HG02885 (cell line): ENCODE data around the gene SPCS1.
"Not testable (repeated sequence)": the region's sequence is repeated elsewhere in the genome, so short reads cannot be mapped to it uniquely, and the experiment has no call there.

Experiments
- ATAC-seq: cut with Tn5 transposase; IDR thresholded peaks from one replicate; pipeline ENCODE4 v1.9.1; 2021; ENCODE audit warnings: mild to moderate bottlenecking; ENCODE audit not compliant: unreplicated experiment, poor library complexity

SPCS1 gene

DNA sequence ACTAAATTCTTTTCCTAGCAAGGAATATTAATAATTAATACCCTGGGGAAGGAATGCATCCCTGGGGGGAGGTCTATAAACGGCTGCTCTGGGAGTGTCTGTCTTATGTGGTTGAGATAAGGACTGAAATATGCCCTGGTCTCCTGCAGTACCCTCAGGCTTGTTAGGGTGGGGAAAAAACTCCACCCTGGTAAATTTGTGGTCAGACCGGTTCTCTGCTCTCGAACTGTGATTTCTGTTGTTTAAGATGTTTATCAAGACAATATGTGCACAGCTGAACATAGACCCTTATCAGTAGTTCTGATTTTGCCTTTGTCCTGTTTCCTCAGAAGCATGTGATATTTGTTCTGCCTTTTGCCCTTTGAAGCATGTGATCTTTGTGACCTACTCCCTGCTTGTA lies 22.8 kb downstream of the SPCS1 start:
- ATAC-seq = not testable (repeated sequence)

DNA sequence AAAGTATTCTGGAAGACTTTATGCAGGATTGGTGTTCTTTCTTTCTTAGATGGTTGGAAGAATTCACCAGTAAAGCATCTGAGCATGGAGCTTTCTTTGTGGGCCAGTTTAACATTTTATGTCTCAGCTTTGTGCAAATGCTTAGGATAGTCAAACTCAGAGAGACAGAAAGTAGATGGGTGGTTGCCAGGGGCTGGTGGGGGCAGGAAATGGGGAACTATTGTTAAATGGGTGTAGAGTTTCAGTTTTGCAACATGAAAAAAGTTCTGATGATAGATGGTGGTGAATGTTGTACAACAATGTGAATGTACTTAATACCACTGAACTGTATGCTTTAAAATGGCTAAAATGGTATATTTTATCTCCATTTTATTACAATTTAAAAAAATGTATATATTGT lies 24.8 kb downstream of the SPCS1 start:
- no peak for ATAC-seq

DNA sequence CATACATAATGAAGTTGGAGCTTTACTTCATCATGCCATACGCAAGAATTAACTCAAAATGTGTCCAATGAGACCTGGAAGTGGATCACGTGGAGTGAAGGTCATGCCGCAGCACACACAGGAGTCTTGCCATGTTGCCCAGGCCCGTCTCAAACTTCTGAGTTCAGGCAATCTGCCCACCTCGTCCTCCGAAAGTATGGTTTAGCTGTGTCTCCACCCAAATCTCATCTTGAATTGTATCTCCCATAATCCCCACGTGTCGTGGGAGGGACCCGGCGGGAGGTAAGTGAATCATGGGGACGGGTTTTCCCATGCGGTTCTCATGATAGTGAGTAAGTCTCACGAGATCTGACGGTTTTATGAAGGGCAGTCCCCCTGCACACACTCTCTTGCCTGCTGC lies 25.7 kb downstream of the SPCS1 start:
- no peak for ATAC-seq

DNA sequence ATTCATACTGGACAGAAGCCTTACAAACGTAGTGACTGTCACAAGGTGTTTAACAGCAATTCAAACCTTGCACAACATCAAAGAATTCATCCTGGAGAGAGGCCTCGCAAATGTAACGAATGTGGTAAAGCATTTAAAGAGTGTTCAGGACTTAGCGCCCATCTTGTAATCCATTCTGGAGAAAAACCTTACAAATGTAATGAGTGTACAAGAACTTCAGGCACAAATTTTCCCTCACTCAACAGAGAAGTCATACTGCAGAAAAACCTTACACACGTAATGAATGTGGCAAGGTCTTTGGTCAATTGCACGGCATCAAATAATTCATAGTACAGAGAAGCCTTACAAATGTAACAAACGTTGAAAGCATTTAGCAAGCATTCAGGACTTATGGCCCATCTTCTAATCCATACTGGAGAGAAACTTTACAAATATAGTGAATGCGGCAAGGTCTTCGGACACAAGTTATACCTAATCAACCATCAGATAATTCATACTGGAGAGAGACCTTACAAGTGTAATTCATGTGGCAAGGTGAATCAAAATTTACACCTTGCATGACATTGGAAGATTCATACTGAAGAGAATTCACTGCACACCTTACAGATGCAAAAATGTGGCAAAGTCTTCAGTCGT lies 27.5 kb downstream of the SPCS1 start:
- ATAC-seq = no peak

DNA sequence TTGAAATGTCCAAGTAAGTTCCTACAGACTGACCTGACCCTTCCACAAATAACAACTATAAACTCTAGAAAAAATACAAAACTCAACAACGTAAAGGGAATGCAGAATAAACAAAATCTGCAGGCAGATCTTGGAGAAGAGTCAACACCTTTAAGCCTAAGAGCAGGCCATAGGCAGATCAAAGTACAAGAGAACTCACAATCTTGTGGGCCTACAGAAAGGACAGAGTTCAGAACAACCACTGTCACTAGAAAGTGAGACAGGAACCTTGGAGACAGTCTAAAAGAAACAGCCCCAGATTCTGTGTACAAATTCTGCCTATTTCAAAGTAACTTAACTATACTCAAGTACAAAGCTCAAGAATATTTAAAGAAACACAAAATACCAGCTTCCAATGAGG lies 33.8 kb downstream of the SPCS1 start:
- no peak for ATAC-seq

DNA sequence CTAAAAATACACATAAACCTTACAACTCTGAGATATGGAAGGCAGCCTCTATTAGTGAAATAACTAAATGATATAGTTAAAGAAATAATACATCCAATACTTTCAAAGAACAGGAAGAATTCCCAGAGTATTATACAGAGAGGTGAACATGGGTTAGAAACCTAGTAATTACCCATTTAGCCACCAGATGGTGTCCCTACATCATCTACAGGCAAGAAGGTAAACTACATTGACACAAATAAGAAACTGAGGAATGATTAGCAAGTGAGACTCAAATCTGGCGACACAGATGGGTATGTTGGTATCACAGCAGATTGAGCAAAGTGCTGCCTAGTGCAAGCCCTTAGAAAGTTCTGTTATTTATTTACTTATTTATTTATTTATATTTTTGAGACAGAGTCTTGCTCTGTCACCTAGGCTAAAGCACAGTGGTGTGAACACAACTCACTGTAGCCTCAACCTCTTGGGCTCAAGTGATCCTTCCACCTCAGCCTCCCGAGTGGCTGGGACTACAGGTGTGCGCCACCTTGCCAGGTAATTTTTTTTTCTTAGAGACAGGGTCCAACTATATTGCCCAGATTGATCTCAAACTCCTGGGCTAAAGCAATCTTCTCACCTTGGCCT lies 36.6 kb downstream of the SPCS1 start:
- ATAC-seq = no peak

DNA sequence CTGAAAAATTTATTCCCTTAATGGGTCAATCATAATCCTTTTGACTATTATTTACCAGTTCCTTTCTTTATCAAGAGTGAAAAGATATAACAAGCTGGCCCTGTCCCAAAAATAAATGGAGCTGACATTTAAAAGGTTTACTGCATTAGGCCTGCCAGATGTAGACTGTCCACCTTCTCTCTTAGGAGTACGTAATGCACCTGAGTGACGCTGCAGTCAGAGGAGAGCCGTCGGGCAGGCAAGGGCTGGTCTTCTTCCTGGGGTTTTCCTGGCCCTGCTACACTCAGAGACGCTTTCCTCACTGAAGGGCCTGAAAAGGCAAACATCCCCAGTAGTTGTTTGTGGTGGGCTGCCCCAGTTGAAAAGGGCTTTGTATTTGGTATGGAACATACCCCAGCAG lies 37.2 kb downstream of the SPCS1 start:
- no peak for ATAC-seq

DNA sequence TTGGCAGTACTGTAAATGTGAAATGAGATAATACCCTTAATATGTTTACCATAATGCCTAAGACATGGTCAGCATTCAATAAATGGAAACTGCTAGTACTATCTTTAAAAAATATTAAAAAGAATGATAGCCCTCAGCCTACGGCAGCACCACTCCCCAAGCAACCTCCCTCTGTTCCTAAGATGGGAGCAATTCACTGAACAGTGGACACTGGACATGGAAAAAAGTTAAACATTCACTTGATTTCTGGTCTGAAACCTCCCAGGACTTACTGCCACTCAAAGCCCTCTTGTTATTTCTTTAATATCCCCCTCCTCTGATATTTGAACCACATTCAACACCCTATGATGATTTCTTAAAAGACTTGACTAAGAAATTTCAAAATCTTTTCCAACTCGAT lies 37.8 kb downstream of the SPCS1 start:
- no peak for ATAC-seq

DNA sequence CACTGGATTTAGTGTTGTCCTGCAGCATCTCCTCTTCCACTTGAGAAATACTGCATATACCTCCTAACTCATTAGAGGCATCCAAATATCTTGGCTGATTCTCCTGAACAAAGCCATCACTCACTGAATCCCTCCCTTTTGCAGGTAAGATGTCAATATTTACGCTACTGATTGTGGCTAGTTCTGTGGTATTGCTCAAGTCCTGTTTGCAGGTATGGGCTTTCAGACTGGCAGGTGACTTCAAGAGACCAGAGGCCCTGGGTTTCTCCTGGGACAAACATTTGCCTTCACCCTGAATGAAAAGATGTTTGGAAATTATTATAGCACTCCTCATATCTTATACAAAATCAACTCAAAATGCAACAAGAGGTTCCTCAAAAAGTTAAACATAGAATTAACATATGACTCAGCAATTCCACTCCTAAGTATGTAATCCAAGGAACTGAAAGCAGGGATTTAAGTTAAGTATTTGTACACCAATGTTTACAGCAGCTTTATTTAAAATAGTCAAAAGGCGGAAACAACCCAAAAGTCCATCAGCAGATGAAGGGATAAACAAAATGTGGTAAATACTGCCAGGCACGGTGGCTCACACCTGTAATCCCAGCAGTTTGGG lies 46.2 kb downstream of the SPCS1 start:
- no peak for ATAC-seq

DNA sequence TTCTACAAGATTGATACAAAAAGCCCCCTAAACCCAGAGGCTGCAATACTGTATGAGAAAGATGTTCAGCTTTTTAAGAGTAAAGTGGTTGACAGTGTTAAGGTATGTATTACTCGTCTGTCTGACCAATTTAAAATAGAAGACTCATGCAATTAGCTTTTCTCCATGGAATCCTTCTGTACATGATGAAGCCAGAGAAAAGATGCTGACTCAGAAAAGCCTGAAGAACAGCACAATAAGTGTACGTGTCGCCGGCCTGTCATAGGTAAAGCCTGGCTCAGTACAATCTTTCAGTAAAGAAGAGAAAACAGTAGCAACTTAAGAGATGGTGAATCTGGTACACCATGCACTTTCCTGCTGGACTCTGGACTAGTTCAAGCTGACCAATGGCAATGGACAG lies 48.5 kb downstream of the SPCS1 start:
- ATAC-seq = no peak

DNA sequence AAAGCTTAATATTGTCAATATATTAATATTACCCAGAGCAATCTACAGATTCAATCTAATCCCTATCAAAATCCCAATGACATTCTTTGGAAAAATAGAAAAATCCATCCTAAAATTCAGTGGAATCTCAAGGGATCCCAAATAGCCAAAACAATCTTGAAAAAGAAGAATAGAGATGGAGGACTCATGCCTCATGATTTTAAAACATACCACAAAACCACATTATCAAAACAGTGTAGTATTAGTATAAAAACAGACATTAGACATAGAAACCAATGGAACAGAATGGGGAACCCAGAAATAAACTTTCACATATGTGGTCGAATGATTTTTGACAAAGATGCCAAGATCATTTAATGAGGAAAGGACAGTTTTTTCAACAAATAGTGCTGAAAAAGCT lies 50.2 kb downstream of the SPCS1 start:
- no peak for ATAC-seq
